ENCODE results near the gene CENPX.

- TF ChIP-seq POLR2A (IDR thresholded peaks at IDR 0.05) (no peak), CTCF (IDR thresholded peaks at IDR 0.05 in 8 of 11, conservative IDR thresholded peaks at IDR 0.05 in 3 of 11) (no peak)
Measured at GRCh38 chr17:82061047-82061925, 38.6 kb upstream of the CENPX start.
